RWPE2 (cell line): Measurements from ENCODE around the gene TTLL5.

Experiments used
- ATAC-seq: fragments of 200-7000 bp; cut with Tn5 transposase; 3 replicates; pipeline ENCODE4 v1.9.1; 2021; ENCODE audit warnings: low read depth
- DNase-seq: peaks from one replicate; pipeline ENCODE4 v3.0.0-alpha.2; 2020; ENCODE audit warnings: low spot score
- H3K27ac ChIP-seq: fragments of 450-650 bp; 2 replicates; pipeline ENCODE4 v1.5.1; 2017; ENCODE audit warnings: mild to moderate bottlenecking; ENCODE audit not compliant: poor library complexity, severe bottlenecking
- H3K27me3 ChIP-seq: fragments of 250-450 bp; sonication (Bioruptor Pico); 2 replicates; pipeline ENCODE4 v1.5.1; 2021; ENCODE audit warnings: mild to moderate bottlenecking, moderate library complexity; ENCODE audit not compliant: insufficient read depth, poor library complexity, severe bottlenecking
- H3K36me3 ChIP-seq: fragments of 250-450 bp; sonication (Bioruptor Pico); 2 replicates; pipeline ENCODE4 v1.5.1; 2020; ENCODE audit warnings: low read depth, mild to moderate bottlenecking, moderate library complexity
- H3K4me1 ChIP-seq: fragments of 250-450 bp; sonication (Bioruptor Pico); 2 replicates; pipeline ENCODE4 v1.5.1; 2021; ENCODE audit warnings: mild to moderate bottlenecking, moderate library complexity; ENCODE audit not compliant: insufficient read depth, poor library complexity, severe bottlenecking
- H3K4me3 ChIP-seq: fragments of 250-450 bp; sonication (Bioruptor Pico); 2 replicates; pipeline ENCODE4 v1.5.1; 2021; ENCODE audit warnings: mild to moderate bottlenecking, moderate library complexity; ENCODE audit not compliant: severe bottlenecking
- H3K9me3 ChIP-seq: fragments of 250-450 bp; sonication (Bioruptor Pico); 2 replicates; pipeline ENCODE4 v1.5.1; 2021; ENCODE audit warnings: mild to moderate bottlenecking, moderate library complexity; ENCODE audit not compliant: severe bottlenecking
- CTCF ChIP-seq: fragments of 450-650 bp; IDR thresholded peaks from one replicate; pipeline ENCODE4 v1.5.1; 2017; ENCODE audit warnings: mild to moderate bottlenecking, moderate library complexity; ENCODE audit not compliant: poor library complexity, severe bottlenecking

Gene TTLL5

GRCh38 chr14:75886636-75887348, 225.7 kb downstream of the TTLL5 start:
- DNase-seq = no peak
- H3K9me3 ChIP-seq = no peaks in the 10 kb centered on the region
- TF ChIP-seq CTCF = no peak
- H3K36me3 ChIP-seq = peaks cover 20% of the 10 kb centered on the region
- no peak overlapping the region for H3K27ac ChIP-seq
- no peaks in the 10 kb centered on the region for H3K27me3 ChIP-seq
- peaks cover 24% of the 10 kb centered on the region for H3K4me1 ChIP-seq
- peak; percentile 17; the same call in 1 of the 3 replicates for ATAC-seq
- H3K4me3 ChIP-seq = no peak overlapping the region

- DNase-seq = no peak
- TF ChIP-seq CTCF = no peak
- H3K4me3 ChIP-seq = no peak overlapping the region
- H3K4me1 ChIP-seq = peaks cover 23% of the 10 kb centered on the region
- H3K27ac ChIP-seq = no peak overlapping the region
- no peaks in the 10 kb centered on the region for H3K27me3 ChIP-seq
- ATAC-seq = no peak
- H3K36me3 ChIP-seq = peaks cover 20% of the 10 kb centered on the region
- H3K9me3 ChIP-seq = no peaks in the 10 kb centered on the region
Observed at GRCh38 chr14:75888945-75889344, 227.9 kb downstream of the TTLL5 start.

- no peak for ATAC-seq
- no peak overlapping the region for H3K4me3 ChIP-seq
- H3K4me1 ChIP-seq = no peaks in the 10 kb centered on the region
- H3K27me3 ChIP-seq = no peaks in the 10 kb centered on the region
- no peaks in the 10 kb centered on the region for H3K9me3 ChIP-seq
- no peak for DNase-seq
- H3K36me3 ChIP-seq = no peaks in the 10 kb centered on the region
- no peak for TF ChIP-seq CTCF
- H3K27ac ChIP-seq = no peak overlapping the region
Observed at GRCh38 chr14:75896341-75896740, 235.3 kb downstream of the TTLL5 start.

- no peak overlapping the region for H3K4me3 ChIP-seq
- ATAC-seq (no peak), DNase-seq (no peak)
- peaks cover 6% of the 10 kb centered on the region; the same call in 1 of the 2 replicates for H3K36me3 ChIP-seq
- H3K27me3 ChIP-seq = no peaks in the 10 kb centered on the region
- H3K9me3 ChIP-seq = no peaks in the 10 kb centered on the region
- H3K4me1 ChIP-seq = no peaks in the 10 kb centered on the region
- no peak overlapping the region for H3K27ac ChIP-seq
- TF ChIP-seq CTCF = no peak
Observed at GRCh38 chr14:75904311-75904710, 243.3 kb downstream of the TTLL5 start.
